ENCODE measurements around the gene CAVIN2. TPM values are rescaled to one million over a fixed set of nuclear protein-coding genes. Genes with fewer than 3 reads are reported as not detected.

CAVIN2 gene
- total RNA-seq, 1 donor from 2014 or later, result 4.4 TPM

DNA sequence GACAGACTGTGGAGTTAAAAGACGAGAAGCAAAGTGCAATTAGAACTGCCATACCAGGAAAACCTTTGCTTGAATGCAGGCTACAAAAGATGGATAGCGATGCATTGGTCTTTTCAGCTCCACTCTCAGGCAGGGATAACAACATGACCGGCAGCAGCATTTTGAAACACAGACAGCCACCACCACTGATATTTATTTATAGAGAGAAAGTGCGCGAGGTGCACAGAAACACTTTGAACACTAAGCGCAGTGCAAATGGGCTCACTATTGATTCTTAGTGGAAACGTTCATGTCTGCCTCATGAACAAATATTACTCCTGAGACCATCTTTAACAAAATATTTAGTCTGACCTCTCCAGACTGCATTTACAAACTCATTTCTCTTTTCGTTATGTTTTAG, 32.9 kb downstream of the CAVIN2 start:
- DNase-seq (ENCODE audit: low spot score), result no peak
- Mint-ChIP-seq H3K4me1 (ENCODE audit: unreplicated experiment) (no peaks in the 10 kb centered on the region), H3K27me3 (ENCODE audit: unreplicated experiment) (peaks cover under 1% of the 10 kb centered on the region), H3K36me3 (ENCODE audit: low read depth, unreplicated experiment) (no peaks in the 10 kb centered on the region), H3K27ac (ENCODE audit: unreplicated experiment) (no peak overlapping the region), H3K4me3 (ENCODE audit: unreplicated experiment) (no peak overlapping the region), H3K9me3 (ENCODE audit: unreplicated experiment) (no peaks in the 10 kb centered on the region)
- TF ChIP-seq, protein P1, sequence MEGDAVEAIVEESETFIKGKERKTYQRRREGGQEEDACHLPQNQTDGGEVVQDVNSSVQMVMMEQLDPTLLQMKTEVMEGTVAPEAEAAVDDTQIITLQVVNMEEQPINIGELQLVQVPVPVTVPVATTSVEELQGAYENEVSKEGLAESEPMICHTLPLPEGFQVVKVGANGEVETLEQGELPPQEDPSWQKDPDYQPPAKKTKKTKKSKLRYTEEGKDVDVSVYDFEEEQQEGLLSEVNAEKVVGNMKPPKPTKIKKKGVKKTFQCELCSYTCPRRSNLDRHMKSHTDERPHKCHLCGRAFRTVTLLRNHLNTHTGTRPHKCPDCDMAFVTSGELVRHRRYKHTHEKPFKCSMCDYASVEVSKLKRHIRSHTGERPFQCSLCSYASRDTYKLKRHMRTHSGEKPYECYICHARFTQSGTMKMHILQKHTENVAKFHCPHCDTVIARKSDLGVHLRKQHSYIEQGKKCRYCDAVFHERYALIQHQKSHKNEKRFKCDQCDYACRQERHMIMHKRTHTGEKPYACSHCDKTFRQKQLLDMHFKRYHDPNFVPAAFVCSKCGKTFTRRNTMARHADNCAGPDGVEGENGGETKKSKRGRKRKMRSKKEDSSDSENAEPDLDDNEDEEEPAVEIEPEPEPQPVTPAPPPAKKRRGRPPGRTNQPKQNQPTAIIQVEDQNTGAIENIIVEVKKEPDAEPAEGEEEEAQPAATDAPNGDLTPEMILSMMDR (IDR thresholded peaks at IDR 0.05; ENCODE audit: unreplicated experiment), result no peak

DNA sequence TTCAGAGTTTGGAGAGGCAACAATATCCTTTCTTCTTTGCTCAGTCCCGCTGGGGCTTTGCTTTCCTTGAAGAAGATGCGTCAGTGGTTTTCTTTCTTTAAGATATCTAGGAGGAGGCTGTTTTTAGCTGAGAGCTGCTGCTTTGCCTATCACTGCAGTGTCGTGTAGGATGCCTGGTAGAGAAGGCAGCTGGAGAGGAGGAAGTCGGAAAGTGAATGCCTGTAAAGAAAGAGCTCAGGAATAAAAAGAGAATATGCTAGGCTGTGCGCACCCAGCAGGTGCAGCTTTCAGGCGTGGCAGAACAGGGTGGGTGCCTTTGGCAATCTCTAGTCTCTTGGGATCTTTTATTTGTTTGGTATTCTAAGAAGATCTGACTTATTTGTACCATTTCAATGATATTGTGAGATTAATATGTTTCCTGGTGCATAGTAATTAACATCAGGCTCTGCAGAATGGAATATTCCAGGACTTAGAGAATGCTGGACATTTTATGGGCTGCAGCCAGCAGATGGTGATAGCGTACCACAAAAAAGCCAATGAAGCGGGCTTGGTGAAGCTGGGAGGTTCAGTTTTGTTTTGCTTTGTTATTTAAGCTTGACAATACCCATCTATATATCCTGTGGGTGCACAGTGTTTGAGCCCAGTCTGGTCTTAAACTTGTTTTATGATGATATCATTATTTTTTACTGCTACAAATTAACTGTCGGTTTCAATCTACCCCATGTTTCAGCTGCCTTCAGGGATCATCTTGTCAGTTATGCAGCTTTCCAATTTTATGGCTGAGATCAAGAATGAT, 34.9 kb downstream of the CAVIN2 start:
- DNase-seq (ENCODE audit: low spot score), result peak; percentile 64
- Mint-ChIP-seq H3K27me3 (ENCODE audit: unreplicated experiment) (peaks cover 1% of the 10 kb centered on the region), H3K36me3 (ENCODE audit: low read depth, unreplicated experiment) (no peaks in the 10 kb centered on the region), H3K4me3 (ENCODE audit: unreplicated experiment) (no peak overlapping the region), H3K9me3 (ENCODE audit: unreplicated experiment) (no peaks in the 10 kb centered on the region), H3K4me1 (ENCODE audit: unreplicated experiment) (no peaks in the 10 kb centered on the region), H3K27ac (ENCODE audit: unreplicated experiment) (no peak overlapping the region)
- TF ChIP-seq, protein P1 (IDR thresholded peaks at IDR 0.05; ENCODE audit: unreplicated experiment), result peak; percentile 58

DNA sequence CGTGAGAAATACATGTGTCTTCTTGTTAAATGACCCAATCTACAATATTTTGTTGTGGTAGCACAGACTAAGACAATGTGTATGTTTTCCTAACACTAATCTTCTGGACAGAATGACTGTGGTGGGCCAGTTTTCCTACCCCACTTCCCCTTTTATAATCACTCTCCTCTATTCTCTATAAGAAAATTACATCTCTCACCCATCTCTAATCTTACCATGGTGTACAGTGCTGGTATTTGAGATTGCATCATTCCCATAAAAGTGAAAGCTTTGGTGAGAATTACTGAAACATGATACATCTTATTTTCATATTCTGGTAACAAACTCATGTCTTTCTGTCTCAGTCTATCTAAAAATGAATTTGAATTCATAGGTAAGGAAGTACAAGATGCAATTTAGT, 40.5 kb downstream of the CAVIN2 start:
- no peak overlapping the region for H3K27ac Mint-ChIP-seq (ENCODE audit: unreplicated experiment)
- H3K4me1 Mint-ChIP-seq (ENCODE audit: unreplicated experiment), result no peaks in the 10 kb centered on the region
- no peaks in the 10 kb centered on the region for H3K9me3 Mint-ChIP-seq (ENCODE audit: unreplicated experiment)
- peaks cover 1% of the 10 kb centered on the region for H3K27me3 Mint-ChIP-seq (ENCODE audit: unreplicated experiment)
- DNase-seq (ENCODE audit: low spot score), result no peak
- H3K4me3 Mint-ChIP-seq (ENCODE audit: unreplicated experiment), result no peak overlapping the region
- H3K36me3 Mint-ChIP-seq (ENCODE audit: low read depth, unreplicated experiment), result no peaks in the 10 kb centered on the region
- TF ChIP-seq, protein P1 (IDR thresholded peaks at IDR 0.05; ENCODE audit: unreplicated experiment), result no peak

DNA sequence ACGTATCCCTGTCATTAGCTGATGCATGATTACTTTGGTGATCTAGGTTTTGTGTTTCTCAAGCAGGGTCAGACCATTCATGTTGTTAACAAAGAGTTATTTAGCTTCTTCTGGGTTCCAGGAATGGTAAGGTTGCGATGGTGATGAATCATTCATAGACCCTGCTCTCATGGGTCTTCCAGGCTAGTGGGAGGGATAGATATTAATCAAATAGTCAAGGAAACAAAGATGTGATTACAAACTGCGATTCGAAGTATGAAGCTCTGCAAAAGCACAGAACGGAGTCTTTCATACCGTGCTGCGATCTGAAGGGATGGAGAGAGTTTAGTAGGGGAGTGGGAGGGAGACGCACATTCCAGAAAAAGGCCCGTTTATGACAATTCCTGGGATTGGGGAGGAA, 42.1 kb downstream of the CAVIN2 start:
- Mint-ChIP-seq H3K27ac (ENCODE audit: unreplicated experiment) (no peak overlapping the region), H3K27me3 (ENCODE audit: unreplicated experiment) (peaks cover 1% of the 10 kb centered on the region), H3K9me3 (ENCODE audit: unreplicated experiment) (no peaks in the 10 kb centered on the region), H3K4me1 (ENCODE audit: unreplicated experiment) (no peaks in the 10 kb centered on the region), H3K36me3 (ENCODE audit: low read depth, unreplicated experiment) (no peaks in the 10 kb centered on the region), H3K4me3 (ENCODE audit: unreplicated experiment) (no peak overlapping the region)
- no peak for DNase-seq (ENCODE audit: low spot score)
- TF ChIP-seq, protein P1 (IDR thresholded peaks at IDR 0.05; ENCODE audit: unreplicated experiment), result no peak

DNA sequence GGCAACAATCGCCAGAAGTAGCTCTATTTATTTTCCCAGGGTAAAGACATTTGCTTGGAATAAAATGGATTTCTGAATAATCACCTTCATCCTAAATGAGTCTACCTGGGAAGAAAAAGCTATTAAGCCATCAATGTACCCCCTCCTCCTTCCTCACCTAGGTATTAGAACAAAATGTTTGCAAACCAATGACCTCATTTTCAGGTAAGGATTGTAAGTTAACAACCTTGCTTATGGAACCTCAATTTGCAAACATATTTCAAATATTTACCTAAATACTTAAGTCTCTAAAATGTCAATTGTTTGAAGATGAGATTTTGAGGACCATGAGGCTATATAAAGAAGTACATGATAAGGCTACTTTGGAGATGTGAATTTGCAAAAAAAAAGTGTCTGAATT, 43.9 kb downstream of the CAVIN2 start:
- Mint-ChIP-seq H3K9me3 (ENCODE audit: unreplicated experiment) (no peaks in the 10 kb centered on the region), H3K36me3 (ENCODE audit: low read depth, unreplicated experiment) (no peaks in the 10 kb centered on the region), H3K27me3 (ENCODE audit: unreplicated experiment) (no peaks in the 10 kb centered on the region), H3K4me3 (ENCODE audit: unreplicated experiment) (no peak overlapping the region), H3K4me1 (ENCODE audit: unreplicated experiment) (no peaks in the 10 kb centered on the region), H3K27ac (ENCODE audit: unreplicated experiment) (no peak overlapping the region)
- no peak for DNase-seq (ENCODE audit: low spot score)
- TF ChIP-seq, protein P1 (IDR thresholded peaks at IDR 0.05; ENCODE audit: unreplicated experiment), result no peak
